Left kidney (tissue), 2 donors: ENCODE measurements around the gene DDX59. TPM values are rescaled to one million over a fixed set of nuclear protein-coding genes. Genes with fewer than 3 reads are reported as not detected.

Source experiments
- DNase-seq: peaks from one replicate; pipeline ENCODE4 v3.0.0-alpha.2; 2013
- polyA plus RNA-seq: library from polyadenylated mRNA; unstranded; fragments of 120-200 nt; gene quantifications from one replicate; pipeline ENCODE4 v1.2.1, GENCODE V29; 2013; ENCODE audit not compliant: insufficient read length

Gene DDX59
- polyA plus RNA-seq, 1 donor: 38.2 TPM

DNA sequence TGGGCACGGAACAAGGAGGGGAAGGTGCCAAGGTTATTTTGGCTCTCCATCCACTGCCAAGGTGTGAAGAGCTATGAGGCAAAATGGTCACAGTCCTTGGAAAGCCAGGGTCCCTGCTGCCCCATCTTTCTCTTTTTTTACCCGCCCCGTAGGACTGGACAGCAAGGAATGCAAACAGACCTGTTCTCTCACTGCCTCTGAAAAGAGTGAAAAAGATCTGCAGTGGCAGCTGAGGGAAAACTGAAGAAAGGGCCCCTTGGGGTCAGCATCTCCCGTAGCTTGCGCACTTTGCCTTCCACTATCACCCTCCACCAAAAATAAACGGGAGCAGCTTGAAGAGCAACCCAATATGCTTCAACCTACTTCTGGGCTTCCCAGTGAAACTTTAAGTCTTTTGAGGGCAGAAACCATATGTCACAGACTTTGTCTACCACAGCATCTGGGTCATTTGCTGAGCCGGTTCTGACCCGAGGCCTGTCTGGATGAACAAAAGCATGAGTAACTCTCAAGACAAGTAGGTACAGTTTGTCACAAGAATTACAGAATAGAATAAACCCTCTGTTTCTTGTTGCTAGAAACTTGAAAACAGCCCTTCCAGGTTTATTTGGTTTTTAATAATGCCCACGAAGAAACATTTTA is 39.7 kb downstream of the DDX59 start:
- DNase-seq: no peak

DNA sequence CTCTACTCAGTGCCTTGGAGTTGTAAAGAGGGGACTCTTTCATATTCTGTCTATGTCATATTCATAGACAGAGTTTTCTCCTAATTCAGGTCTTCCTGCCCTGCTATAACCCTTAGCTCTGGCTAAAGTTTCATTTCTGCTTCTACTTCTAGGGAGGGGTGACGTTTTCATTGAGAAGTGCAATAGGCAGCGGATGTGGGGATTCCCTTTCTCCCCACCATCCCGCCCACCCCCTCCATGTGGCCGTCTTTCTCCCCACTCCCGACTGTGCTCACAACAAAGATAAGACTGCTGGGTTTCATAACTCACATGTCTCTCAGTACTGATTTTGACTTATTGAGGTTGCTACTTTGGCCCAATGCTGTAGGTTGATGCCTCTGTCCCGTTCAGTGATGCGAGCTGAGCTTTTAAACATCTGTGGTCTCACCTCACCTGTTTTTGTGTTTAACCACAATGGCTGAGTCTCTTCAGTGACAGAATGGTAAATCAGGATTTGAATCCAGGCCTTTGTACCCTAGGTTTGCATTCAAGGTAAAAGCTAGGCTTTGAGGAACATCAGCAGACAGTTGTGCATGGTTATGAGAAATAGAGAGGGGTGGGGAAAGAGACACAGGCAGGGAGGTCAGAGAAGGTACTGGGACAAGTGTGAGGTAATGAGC is 41.4 kb downstream of the DDX59 start:
- DNase-seq: no peak

DNA sequence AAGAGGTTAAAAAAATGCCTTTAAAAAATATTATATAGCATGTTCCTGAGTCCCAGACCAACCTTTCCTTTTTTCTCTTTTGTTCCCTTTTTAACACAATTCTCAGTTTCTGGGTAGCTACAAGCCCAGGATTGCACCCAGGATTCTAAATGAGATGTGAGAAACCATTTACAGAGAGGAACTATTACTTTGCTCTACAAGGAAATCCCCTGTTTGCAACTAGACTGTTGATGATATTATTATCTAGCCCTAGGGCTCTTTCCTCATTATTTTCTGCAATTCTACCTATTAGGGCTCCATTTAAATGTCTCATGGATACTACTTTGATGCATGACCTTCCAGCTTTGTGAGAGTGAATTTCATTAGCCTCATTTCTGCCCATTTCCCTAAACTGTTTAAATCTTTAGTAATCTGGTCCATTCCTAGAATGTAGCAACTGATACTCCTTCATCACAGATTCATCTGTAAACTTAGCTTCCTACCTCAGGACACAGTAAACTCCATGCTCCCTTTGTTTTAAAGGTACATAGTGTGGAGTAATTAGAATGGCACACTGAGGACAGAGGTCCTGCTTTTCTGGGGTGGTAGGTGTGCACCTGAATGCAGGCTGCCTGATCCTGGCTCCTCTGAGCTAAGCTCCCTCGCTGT is 42.0 kb downstream of the DDX59 start:
- DNase-seq: no peak

DNA sequence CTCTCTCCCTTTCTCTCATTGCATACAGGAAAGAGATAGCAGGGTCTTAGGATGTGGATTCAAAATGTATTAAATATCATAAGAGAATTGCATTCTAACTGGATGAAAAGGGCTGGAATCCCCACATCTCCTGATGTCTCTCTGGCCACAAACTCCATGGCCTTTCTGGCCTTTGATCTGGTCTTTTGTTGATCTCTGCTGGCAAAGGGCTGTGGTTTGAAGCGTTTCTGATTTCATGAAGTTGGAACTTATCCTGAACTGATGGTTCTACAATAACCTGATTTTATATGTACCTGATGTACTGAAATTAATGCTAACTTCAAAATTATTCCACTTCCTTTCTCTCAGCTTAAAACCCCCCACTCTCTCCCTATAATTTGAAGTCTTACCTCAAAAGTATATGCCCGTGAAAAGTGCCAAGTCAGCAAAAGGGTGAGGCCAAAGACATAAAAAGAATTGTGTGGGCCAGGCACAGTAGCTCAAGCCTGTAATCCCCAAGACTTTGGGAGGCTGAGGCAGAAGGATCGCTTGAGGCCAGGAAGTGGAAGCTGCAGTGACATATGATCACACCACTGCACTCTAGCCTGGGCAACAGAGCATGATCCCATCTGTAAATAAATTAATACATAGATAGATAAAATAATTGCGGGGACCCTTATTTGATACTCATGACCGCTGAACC is 42.7 kb downstream of the DDX59 start:
- DNase-seq: no peak

DNA sequence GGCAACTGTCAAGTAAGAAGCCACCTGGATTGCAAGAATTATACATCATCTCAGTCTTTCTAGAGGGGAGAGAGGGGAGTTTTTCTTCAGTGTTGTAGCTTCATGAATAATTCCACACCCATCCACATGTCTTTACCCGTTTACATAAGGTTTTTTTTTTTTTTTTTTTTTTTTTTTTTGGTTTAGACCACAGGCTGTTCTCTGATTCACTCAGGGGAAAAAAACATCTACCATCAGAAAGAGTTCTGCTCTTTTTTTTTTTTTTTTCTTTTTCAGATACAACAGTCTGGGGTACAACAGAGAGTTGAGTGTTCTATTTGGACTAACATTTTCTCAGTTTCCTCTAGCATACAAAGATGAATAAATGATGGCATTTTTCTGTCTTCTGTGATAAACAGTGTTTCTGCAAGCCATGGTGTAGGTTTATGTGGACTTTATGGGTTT is 44.3 kb downstream of the DDX59 start:
- DNase-seq: no peak

DNA sequence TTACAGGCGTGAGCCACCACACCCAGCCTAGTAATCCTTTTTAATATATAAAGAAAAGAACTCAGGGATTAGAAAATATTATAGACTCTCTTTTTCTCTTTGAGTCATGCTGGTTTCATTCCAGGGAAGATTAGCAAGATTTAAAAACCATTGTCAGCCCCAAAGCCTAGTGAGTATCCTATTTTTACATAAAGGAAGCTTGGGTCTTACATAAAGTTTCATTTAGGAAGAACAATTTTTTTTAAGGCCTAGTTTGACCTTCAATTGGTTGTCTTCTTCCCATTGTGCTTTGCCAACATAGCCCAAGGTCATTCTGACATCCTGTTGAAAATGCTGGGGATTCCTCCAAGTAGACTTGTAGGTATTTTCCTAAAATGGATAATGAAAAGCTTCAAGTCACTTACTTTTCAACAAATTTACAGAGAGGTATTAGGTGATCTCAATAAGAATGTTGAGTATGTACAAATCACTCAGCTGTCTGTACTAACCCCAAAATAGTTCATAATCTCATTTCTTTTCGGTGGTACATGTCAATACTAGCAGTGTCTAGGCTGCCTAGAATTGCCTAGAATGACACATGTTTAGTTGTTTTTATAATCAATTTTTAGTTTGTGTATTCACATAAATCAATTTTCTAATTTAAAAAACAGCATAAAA is 44.9 kb downstream of the DDX59 start:
- DNase-seq: no peak

DNA sequence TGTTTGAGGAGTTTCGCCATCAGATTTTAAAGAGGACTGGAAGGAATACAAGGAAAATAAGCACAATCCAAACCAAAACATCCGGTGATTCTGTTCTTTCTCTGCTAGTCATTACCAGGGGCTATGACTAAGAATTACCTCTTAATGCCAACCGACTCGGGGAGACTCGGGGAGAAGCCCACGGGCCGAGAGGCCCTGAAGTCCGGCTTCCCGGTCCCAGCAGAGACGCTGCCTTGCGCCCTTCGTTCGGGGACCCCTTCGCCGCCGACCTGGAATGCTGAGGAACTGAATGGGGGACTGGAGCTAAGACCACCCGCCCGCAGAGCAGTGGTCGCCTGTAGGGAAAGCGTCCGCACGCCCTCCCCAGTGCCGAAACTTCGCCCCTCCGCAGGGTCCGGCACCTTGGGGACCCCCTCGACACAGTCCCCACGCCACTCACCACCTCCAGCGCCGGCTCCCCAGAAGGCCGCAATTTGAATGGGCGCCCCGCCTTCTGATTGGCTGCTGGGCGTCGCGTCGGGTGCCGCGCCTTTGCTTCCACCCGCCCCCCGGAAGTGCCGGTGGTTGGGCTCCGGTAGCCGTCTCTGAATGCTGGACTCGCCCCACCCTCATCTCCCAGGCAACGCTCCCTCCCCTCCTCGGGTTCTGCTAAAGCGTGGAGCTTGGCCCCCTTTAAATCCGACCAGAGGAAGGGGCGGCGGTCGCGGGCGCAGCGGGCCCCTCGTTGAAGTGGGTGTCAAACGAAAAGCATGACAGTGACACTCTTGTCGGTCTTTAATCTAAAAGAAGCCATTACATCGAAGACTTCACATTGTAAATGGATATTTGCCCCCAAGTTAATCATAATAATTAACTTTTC is 49.2 kb downstream of the DDX59 start, which contains the start of gene KIF14:
Gene KIF14, minus strand, starts transcription at position 479 of the 859 bp plus-strand sequence. CDS start 2,028 bp downstream, outside the sequence.
- peak; percentile 93 for DNase-seq

DNA sequence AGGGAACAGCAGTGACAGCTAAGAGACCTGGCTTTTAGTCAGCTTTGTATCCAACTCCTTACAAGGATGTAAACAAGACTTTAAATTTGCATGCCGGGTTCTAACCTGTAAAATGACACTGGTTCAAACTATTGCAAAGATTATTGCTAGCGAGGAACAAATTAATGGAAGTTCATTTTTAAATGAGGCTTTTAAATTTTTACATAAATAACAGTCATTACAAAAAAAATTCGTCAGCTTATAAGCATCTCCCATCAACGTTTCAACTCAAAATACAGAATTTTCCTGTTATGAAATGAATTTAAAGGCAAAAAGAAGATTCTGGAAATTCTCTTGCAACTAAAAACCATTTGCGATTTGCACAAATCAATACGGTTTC is 49.8 kb downstream of the DDX59 start:
- no peak for DNase-seq

DNA sequence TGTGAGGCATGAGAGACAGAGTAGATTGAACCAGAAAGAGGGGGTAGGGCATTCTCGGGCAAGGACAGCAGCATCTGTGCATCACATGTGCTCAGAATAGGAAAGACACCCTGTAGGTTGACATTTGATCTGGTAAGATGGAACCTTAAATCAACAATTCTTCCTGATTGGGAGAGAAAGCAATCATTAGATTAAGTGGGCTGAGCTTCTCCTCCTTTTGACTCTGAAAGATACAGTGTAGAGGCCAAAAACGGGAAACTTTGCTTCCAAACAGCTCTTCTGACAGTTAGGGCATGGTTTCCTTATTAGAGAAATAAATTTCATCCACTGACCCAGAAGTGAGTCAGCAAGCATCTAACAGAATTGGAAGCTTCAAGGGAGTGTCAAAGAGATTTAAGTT is 58.9 kb downstream of the DDX59 start:
- DNase-seq: no peak

DNA sequence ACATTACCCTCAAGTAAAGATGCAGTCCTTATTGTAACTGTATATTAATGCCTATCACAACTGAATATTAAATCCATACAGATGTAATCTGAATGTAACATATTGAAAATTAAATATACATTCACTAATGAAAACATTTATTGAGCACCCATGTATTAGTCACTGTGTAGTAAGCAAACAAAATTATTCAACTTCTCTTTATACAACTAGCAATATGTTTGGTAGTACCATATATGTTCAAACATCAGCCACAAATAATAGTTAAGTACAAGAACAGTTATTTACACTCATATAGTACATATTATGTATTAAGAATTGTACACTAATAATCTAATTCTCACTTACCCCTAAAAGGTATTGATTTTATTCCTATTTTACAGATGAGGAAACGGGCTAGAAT is 67.1 kb downstream of the DDX59 start:
- no peak for DNase-seq

Other genes starting within 250 kb of the DDX59 start
- 12.4 TPM for gene KIF14, start 49.2 kb downstream of the DDX59 start, polyA plus RNA-seq
- gene CAMSAP2, start 69.0 kb upstream of the DDX59 start, polyA plus RNA-seq: 48.1 TPM
- gene GPR25, start 203.1 kb upstream of the DDX59 start, polyA plus RNA-seq: not detected
- 33.8 TPM for gene INAVA, start 225.0 kb upstream of the DDX59 start, polyA plus RNA-seq